AML-193 (cell line): ENCODE results near the gene SLC25A22.

Experiments used
- DNase-seq, 2 experiments: peaks; one replicate each; lab custom pipeline; 2025; lab: John Stamatoyannopoulos, UW

The SLC25A22 gene

GRCh38 chr11:803467-803742 is 5.3 kb upstream of the SLC25A22 start:
- no peak for DNase-seq

- no peak for DNase-seq
Observed at GRCh38 chr11:802693-803466, 4.8 kb upstream of the SLC25A22 start.

GRCh38 chr11:802018-802617 is 4.0 kb upstream of the SLC25A22 start:
- DNase-seq = no peak

GRCh38 chr11:801097-801780 is 3.2 kb upstream of the SLC25A22 start:
- DNase-seq = no peak

- DNase-seq = no peak
Observed at GRCh38 chr11:800473-800872, 2.4 kb upstream of the SLC25A22 start.

GRCh38 chr11:799641-800316 is 1.7 kb upstream of the SLC25A22 start:
- no peak for DNase-seq

GRCh38 chr11:797296-798092 is 587 bp downstream of the SLC25A22 start:
- peak; percentile 48 to 49 for DNase-seq

- no peak for DNase-seq
Observed at GRCh38 chr11:796565-797295, 1.4 kb downstream of the SLC25A22 start.

GRCh38 chr11:795634-796564 is 2.2 kb downstream of the SLC25A22 start:
- DNase-seq = peak; percentile 76 to 77

- DNase-seq = no peak
Observed at GRCh38 chr11:794766-795633, 3.1 kb downstream of the SLC25A22 start.

GRCh38 chr11:794013-794765 is 3.9 kb downstream of the SLC25A22 start:
- no peak for DNase-seq

- DNase-seq = no peak
Observed at GRCh38 chr11:793556-793955, 4.5 kb downstream of the SLC25A22 start.

- no peak for DNase-seq
Observed at GRCh38 chr11:792873-793272, 5.2 kb downstream of the SLC25A22 start.

GRCh38 chr11:792535-792821 is 5.6 kb downstream of the SLC25A22 start:
- no peak for DNase-seq

- no peak for DNase-seq
Observed at GRCh38 chr11:791658-792534, 6.2 kb downstream of the SLC25A22 start.

- no peak for DNase-seq
Observed at GRCh38 chr11:790721-791564, 7.1 kb downstream of the SLC25A22 start.

- DNase-seq = no peak
Observed at GRCh38 chr11:789943-790342, 8.1 kb downstream of the SLC25A22 start, which contains the start of gene CEND1. TSS of gene CEND1 (minus strand) at chr11:790090. CDS start at chr11:788576, 1,514 bp downstream.
